Choroid plexus epithelial cell (primary cell): ENCODE results near the gene IL15.

Experiments
- DNase-seq: peaks from one replicate; pipeline ENCODE4 v3.0.0-alpha.2; 2010; ENCODE audit warnings: low read depth
- H3K4me3 ChIP-seq: 2 replicates; pipeline ENCODE4 v1.5.1; 2011; ENCODE audit warnings: low read depth, mild to moderate bottlenecking, control low read depth, low read length, moderate library complexity
- TF ChIP-seq, protein P1 (sequence below): conservative IDR thresholded peaks from 2 replicates; pipeline ENCODE4 v1.5.1; 2011; ENCODE audit warnings: low read depth, mild to moderate bottlenecking, control low read depth, inconsistent platforms, low read length, moderate library complexity

The IL15 gene

GRCh38 chr4:141645611-141646340, 9.4 kb downstream of the IL15 start:
- H3K4me3 ChIP-seq = no peak overlapping the region
- peak; percentile 76 for DNase-seq
- TF ChIP-seq, protein P1, sequence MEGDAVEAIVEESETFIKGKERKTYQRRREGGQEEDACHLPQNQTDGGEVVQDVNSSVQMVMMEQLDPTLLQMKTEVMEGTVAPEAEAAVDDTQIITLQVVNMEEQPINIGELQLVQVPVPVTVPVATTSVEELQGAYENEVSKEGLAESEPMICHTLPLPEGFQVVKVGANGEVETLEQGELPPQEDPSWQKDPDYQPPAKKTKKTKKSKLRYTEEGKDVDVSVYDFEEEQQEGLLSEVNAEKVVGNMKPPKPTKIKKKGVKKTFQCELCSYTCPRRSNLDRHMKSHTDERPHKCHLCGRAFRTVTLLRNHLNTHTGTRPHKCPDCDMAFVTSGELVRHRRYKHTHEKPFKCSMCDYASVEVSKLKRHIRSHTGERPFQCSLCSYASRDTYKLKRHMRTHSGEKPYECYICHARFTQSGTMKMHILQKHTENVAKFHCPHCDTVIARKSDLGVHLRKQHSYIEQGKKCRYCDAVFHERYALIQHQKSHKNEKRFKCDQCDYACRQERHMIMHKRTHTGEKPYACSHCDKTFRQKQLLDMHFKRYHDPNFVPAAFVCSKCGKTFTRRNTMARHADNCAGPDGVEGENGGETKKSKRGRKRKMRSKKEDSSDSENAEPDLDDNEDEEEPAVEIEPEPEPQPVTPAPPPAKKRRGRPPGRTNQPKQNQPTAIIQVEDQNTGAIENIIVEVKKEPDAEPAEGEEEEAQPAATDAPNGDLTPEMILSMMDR = no peak

- no peak overlapping the region for H3K4me3 ChIP-seq
- peak; percentile 51 for DNase-seq
- TF ChIP-seq, protein P1 = no peak
Observed at GRCh38 chr4:141646969-141647368, 10.6 kb downstream of the IL15 start.

GRCh38 chr4:141647966-141648365, 11.6 kb downstream of the IL15 start:
- no peak overlapping the region for H3K4me3 ChIP-seq
- TF ChIP-seq, protein P1 = no peak
- peak; percentile 38 for DNase-seq

- no peak overlapping the region for H3K4me3 ChIP-seq
- TF ChIP-seq, protein P1 = no peak
- DNase-seq = peak; percentile 89
Observed at GRCh38 chr4:141652161-141652778, 15.9 kb downstream of the IL15 start.

- no peak overlapping the region for H3K4me3 ChIP-seq
- TF ChIP-seq, protein P1 = peak; percentile 59
- DNase-seq = peak; percentile 25
Observed at GRCh38 chr4:141654098-141654497, 17.7 kb downstream of the IL15 start.

GRCh38 chr4:141656031-141656430, 19.6 kb downstream of the IL15 start:
- DNase-seq = no peak
- TF ChIP-seq, protein P1 = no peak
- H3K4me3 ChIP-seq = no peak overlapping the region
